Ectodermal cell (in vitro differentiated cells): ENCODE results near the gene ABHD4.

Experiments used
- H3K27ac ChIP-seq: 2 replicates; pipeline ENCODE4 v1.7.0; 2013; ENCODE audit warnings: mild to moderate bottlenecking, low read depth, low read length; ENCODE audit not compliant: insufficient read depth, poor library complexity, severe bottlenecking
- H3K27me3 ChIP-seq: 2 replicates; pipeline ENCODE4 v1.7.0; 2013; ENCODE audit warnings: mild to moderate bottlenecking, low read length; ENCODE audit not compliant: insufficient read depth, control insufficient read depth, poor library complexity, severe bottlenecking
- H3K36me3 ChIP-seq: one replicate; pipeline ENCODE4 v1.7.0; 2013; ENCODE audit warnings: low read length; ENCODE audit not compliant: control insufficient read depth, insufficient read depth
- H3K4me1 ChIP-seq: one replicate; pipeline ENCODE4 v1.7.0; 2013; ENCODE audit warnings: low read length; ENCODE audit not compliant: control insufficient read depth, insufficient read depth
- H3K4me3 ChIP-seq: 2 replicates; pipeline ENCODE4 v1.7.0; 2013; ENCODE audit warnings: low read depth, low read length, control low read depth; ENCODE audit not compliant: insufficient read depth
- H3K9me3 ChIP-seq: 2 replicates; pipeline ENCODE4 v1.7.0; 2013; ENCODE audit warnings: mild to moderate bottlenecking, low read length, moderate library complexity; ENCODE audit not compliant: control insufficient read depth
- WGBS, 2 experiments: methylation state at CpG; one replicate each; pipeline ENCODE4 v1.1.7; 2013; ENCODE audit warnings: missing lambda C conversion rate in 2 of 2; 5-methylcytosine and 5-hydroxymethylcytosine counted together

ABHD4 gene

DNA sequence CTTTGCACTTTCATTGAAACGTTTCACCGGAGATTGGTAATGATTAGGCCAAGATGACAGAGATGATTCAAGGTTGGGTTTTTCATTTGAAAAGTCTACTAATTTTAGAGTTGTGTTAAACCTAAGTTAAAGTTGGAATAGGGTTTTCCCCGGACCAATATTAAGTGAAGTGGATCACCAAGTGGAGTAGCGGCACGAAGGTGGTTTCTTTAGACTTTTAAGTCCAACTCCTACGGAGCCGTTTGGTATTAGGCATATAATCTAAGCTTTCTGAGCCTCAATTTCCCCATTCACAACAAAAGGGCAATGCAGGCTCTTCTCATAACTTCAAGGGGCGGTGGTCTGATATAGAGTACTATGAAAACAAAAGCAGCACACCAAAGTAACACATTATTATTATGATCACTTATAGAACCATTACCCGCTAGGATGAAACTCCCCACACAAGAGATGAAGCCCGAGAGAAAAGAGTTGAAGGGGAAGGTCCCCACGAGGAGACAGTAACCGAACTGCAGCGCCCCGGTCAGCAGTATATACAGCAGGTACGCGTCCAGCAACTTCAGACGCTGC is 9.5 kb upstream of the ABHD4 start:
- H3K4me1 ChIP-seq, result no peaks in the 10 kb centered on the region
- H3K27me3 ChIP-seq, result no peaks in the 10 kb centered on the region
- 5 to 8% methylated on average over 16 of the region's 17 CpGs for WGBS, 2 experiments
- peak overlapping the region; percentile 97 for H3K4me3 ChIP-seq
- H3K36me3 ChIP-seq, result no peaks in the 10 kb centered on the region
- peak overlapping the region; percentile 39 for H3K27ac ChIP-seq
- H3K9me3 ChIP-seq, result no peaks in the 10 kb centered on the region

GRCh38 chr14:22589096-22589839 is 8.8 kb upstream of the ABHD4 start, which contains the start of gene DAD1:
DAD1 (minus strand) TSS chr14:22589224; CDS start chr14:22589157, 67 bp downstream.
- Histone ChIP-seq H3K36me3 (no peaks in the 10 kb centered on the region), H3K27ac (peak within 1 kb of the TSS; percentile 98), H3K4me1 (no peaks in the 10 kb centered on the region), H3K27me3 (no peaks in the 10 kb centered on the region), H3K9me3 (no peaks in the 10 kb centered on the region), H3K4me3 (peak within 1 kb of the TSS; percentile 97)
- WGBS, 2 experiments, result 0 to 1% methylated on average over 44 of the region's 44 CpGs

GRCh38 chr14:22593189-22593588 is 4.9 kb upstream of the ABHD4 start:
- Histone ChIP-seq H3K27me3 (no peaks in the 10 kb centered on the region), H3K9me3 (no peaks in the 10 kb centered on the region), H3K27ac (no peak overlapping the region), H3K4me1 (no peaks in the 10 kb centered on the region), H3K4me3 (no peak overlapping the region), H3K36me3 (no peaks in the 10 kb centered on the region)
- 67 to 70% methylated on average over 3 of the region's 3 CpGs for WGBS, 2 experiments

- H3K4me3 ChIP-seq, result no peak overlapping the region
- no peak overlapping the region for H3K27ac ChIP-seq
- 94 to 95% methylated on average over 2 of the region's 2 CpGs for WGBS, 2 experiments
- H3K9me3 ChIP-seq, result no peaks in the 10 kb centered on the region
- no peaks in the 10 kb centered on the region for H3K27me3 ChIP-seq
- no peaks in the 10 kb centered on the region for H3K4me1 ChIP-seq
- H3K36me3 ChIP-seq, result no peaks in the 10 kb centered on the region
Measured at GRCh38 chr14:22593601-22594000, 4.5 kb upstream of the ABHD4 start.

GRCh38 chr14:22594156-22594716 is 3.9 kb upstream of the ABHD4 start:
- H3K27me3 ChIP-seq, result no peaks in the 10 kb centered on the region
- peaks cover 5% of the 10 kb centered on the region for H3K4me1 ChIP-seq
- H3K9me3 ChIP-seq, result no peaks in the 10 kb centered on the region
- H3K27ac ChIP-seq, result no peak overlapping the region
- WGBS, 2 experiments, result 65 to 75% methylated on average over 4 of the region's 4 CpGs
- no peaks in the 10 kb centered on the region for H3K36me3 ChIP-seq
- H3K4me3 ChIP-seq, result no peak overlapping the region

DNA sequence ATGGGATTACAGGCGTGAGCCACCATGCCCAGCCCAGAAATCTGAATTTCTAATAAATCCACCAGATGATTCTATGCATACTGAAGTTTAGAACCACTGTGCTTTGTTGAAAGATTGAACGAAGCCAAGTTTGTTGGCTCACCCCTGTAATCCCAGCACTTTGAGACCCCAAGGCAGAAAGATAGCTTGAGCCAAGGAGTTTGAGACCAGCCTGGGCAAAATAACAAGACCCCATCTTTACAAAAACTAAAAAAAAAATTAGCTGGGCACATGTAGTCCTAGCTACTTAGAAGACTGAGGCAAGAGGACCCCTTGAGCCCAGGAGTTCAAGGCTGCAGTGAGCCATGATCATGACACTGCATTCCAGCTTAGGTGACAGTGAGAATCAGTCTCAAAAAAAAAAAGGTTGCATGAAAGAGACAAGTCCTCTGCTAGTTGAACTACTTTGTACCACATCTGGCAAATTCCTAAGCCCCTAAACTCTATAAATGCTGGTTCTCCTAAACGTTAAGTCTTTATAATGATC is 1.7 kb upstream of the ABHD4 start:
- H3K4me3 ChIP-seq, result no peak overlapping the region
- WGBS, 2 experiments, result 92 to 94% methylated on average over 3 of the region's 3 CpGs
- H3K27me3 ChIP-seq, result no peaks in the 10 kb centered on the region
- peaks cover 5% of the 10 kb centered on the region for H3K4me1 ChIP-seq
- no peaks in the 10 kb centered on the region for H3K36me3 ChIP-seq
- H3K27ac ChIP-seq, result no peak overlapping the region
- no peaks in the 10 kb centered on the region for H3K9me3 ChIP-seq

DNA sequence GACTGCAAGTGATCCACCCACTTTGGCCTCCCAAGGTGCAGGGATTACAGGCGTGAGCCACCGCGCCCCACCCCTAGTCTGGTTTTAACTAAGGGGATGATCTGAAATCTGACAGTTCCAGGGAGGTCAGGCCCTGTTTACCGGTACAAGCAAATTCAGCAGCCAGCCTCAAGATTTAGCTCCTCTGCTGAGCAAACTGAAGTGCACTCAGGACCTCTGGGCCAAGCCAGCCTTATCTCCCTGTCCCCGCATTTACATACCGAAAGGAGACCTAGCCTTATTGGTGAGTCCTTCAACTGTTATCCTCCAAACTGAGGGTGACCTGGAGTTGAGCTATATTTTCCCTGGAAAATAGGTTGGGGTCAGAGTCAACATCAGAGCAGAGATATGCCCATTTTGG is 835 bp upstream of the ABHD4 start:
- Histone ChIP-seq H3K27me3 (no peaks in the 10 kb centered on the region), H3K27ac (no peak overlapping the region), H3K9me3 (no peaks in the 10 kb centered on the region), H3K4me1 (peaks cover 5% of the 10 kb centered on the region), H3K36me3 (no peaks in the 10 kb centered on the region), H3K4me3 (no peak overlapping the region)
- WGBS, 2 experiments, result 86 to 92% methylated on average over 6 of the region's 6 CpGs

DNA sequence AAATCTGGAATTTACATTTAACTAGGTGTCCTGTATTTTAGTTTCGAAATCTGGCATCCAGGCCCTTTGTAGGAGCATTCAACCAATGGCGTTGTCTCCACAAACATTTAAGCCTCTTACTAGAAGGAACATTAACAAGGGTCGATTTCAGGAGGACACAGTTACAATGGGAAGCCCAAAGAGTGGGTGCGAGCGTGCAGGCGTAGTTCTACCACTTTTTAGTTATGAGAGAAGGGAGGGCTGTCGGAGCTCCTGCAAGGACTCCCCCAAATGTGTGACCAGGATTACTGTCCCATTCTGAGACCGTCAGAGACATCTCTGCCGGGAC is 365 bp upstream of the ABHD4 start:
- 26 to 30% methylated on average over 9 of the region's 9 CpGs for WGBS, 2 experiments
- peak overlapping the region; percentile 92 for H3K4me3 ChIP-seq

DNA sequence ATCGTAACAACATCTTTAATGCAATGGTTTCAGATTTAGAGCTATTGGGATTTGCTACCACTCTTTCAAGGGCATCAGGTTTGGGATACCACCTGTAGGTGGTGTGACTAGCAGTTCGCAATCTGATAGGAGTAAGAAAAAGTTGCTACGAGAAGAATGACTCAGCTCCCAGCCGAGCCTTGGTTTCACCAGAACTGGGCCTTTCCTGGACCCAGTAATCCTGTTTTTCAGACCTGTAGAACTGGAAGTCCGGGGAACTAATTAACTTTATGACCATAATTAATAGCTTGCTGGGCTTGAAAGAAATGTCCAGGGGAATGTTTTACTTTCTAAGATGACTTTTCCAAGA is 770 bp downstream of the ABHD4 start:
- H3K9me3 ChIP-seq, result no peaks in the 10 kb centered on the region
- WGBS, 2 experiments, result 17 to 28% methylated on average over 5 of the region's 5 CpGs
- H3K27ac ChIP-seq, result no peak overlapping the region
- H3K36me3 ChIP-seq, result peaks cover 8% of the 10 kb centered on the region
- peak overlapping the region; percentile 92 for H3K4me3 ChIP-seq
- no peaks in the 10 kb centered on the region for H3K27me3 ChIP-seq
- peaks cover 5% of the 10 kb centered on the region for H3K4me1 ChIP-seq

More for the DNA sequence above, 365 bp upstream of the ABHD4 start:
- peaks cover 5% of the 10 kb centered on the region for H3K4me1 ChIP-seq
- H3K27me3 ChIP-seq, result no peaks in the 10 kb centered on the region
- H3K36me3 ChIP-seq, result peaks cover 4% of the 10 kb centered on the region
- no peak overlapping the region for H3K27ac ChIP-seq
- no peaks in the 10 kb centered on the region for H3K9me3 ChIP-seq

- no peaks in the 10 kb centered on the region for H3K27me3 ChIP-seq
- H3K4me3 ChIP-seq, result peak overlapping the region; percentile 92
- no peaks in the 10 kb centered on the region for H3K9me3 ChIP-seq
- no peak overlapping the region for H3K27ac ChIP-seq
- peaks cover 5% of the 10 kb centered on the region for H3K4me1 ChIP-seq
- 81 to 91% methylated on average over 3 of the region's 3 CpGs for WGBS, 2 experiments
- peaks cover 8% of the 10 kb centered on the region for H3K36me3 ChIP-seq
Measured at GRCh38 chr14:22599349-22599748, 1.2 kb downstream of the ABHD4 start.
